ENCODE data around the gene ARHGAP19.
A peak's percentile ranks its signal among the peaks of the same experiment; 100 is the strongest.

Gene ARHGAP19, protein sequence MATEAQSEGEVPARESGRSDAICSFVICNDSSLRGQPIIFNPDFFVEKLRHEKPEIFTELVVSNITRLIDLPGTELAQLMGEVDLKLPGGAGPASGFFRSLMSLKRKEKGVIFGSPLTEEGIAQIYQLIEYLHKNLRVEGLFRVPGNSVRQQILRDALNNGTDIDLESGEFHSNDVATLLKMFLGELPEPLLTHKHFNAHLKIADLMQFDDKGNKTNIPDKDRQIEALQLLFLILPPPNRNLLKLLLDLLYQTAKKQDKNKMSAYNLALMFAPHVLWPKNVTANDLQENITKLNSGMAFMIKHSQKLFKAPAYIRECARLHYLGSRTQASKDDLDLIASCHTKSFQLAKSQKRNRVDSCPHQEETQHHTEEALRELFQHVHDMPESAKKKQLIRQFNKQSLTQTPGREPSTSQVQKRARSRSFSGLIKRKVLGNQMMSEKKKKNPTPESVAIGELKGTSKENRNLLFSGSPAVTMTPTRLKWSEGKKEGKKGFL
- 3.2 to 30.4 (median 20.2) reads per million in 17 experiments for total RNA-seq

DNA sequence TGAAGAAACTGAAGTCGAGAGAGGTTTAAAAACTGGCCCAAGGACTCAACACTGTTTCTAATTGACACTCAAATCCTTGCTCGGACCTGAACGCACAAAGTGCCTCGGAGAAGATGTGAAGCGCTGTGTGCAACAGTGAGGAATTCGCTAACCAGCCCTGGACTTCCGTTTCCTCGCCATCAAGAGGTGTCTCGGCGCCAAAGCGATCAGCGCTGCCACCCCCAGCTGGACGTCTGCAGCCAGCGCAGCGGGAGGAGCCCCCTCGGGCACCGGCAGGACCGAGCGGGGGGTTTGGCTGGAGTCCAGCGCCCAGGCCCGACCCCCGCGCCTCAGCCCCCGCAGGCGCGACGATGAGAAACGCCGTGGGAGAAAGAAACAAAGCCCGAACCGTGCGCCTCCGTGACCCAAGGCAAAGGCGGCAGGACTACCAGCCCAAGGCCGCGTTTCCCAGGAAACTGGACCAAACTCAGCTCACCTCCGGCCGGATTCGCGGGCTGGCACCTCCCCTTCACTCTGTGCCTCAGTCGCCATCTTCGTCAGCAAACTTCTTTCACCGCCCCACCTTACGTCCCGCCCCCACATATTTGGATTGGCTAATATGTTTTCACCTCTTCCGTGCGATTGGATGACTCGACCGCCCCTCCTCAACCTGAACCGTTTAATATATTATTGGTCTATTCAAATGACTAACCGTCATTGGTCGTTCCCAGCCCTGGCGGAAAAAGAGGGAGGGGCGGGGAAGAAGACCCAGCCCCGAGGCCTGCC, at the start of gene ARHGAP19:
ARHGAP19 (minus strand) TSS at position 541 of the 765 bp plus-strand sequence; CDS start at position 531, 10 bp downstream.
- peak; percentile 97 to 99 (median 98) for DNase-seq

DNA sequence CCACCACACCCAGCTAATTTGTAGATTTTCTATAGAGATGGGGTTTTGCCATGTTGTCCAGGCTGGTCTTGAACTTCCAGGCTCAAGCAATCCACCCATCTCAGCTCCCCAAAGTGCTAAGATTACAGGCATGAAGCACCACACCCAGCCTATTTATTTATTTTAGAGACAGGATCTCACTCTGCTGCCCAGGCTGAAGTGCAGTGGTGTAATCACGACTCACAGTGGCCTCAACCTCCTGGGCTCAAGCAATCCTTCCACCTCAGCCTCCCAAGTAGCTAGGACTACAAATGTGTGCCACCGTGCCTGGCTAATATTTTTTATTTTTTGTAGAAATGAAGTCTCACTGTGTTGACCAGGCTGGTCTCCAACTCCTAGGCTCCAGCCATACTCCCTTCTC, 49.0 kb upstream of the ARHGAP19 start:
- no peak for DNase-seq

- no peak for DNase-seq
These were observed 45.6 kb upstream of the ARHGAP19 start for GRCh38 chr10:97338041-97338440.

GRCh38 chr10:97336942-97337831, 44.8 kb upstream of the ARHGAP19 start:
- DNase-seq: no peak

GRCh38 chr10:97336446-97336845, 44.0 kb upstream of the ARHGAP19 start:
- no peak for DNase-seq

DNA sequence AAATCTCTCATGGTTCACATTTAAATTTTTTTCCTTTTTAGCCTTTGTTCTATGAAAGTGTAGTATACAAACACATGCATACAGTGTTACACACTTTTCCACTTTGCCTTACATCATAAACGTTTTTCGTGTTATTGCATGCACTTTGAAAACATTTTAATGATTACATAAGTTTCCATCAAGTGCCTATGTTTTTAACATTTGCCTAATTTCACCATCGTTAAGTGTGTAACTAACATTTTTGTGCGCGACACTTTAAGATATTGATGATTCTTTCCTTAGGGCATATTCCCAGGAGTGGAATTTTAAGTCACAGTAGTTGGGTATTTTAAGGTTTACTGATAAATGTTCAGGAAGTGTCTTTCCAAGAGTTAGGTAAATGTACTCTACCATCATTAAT, 43.6 kb upstream of the ARHGAP19 start:
- DNase-seq: no peak

DNA sequence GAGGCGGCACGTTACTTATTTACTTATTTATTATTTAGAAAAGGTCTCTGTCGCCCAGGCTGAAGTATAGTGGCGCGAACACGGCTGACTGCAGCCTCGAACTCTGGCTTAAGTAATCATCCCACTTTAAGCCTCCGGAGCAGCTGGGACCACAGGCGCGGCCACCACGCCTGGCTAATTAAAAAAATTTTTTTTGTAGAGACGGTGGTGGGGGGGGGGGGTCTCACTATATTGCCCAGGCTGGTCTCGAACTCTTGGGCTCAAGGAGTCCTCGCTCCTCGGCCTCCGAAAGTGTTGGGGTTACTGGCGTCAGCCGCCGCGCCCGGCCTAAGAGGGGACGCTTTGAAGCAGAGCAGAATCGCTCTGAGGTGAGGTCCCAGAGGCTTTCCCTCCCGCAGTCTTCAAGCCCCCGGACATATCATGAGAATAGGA, 42.8 kb upstream of the ARHGAP19 start:
- DNase-seq: no peak

DNA sequence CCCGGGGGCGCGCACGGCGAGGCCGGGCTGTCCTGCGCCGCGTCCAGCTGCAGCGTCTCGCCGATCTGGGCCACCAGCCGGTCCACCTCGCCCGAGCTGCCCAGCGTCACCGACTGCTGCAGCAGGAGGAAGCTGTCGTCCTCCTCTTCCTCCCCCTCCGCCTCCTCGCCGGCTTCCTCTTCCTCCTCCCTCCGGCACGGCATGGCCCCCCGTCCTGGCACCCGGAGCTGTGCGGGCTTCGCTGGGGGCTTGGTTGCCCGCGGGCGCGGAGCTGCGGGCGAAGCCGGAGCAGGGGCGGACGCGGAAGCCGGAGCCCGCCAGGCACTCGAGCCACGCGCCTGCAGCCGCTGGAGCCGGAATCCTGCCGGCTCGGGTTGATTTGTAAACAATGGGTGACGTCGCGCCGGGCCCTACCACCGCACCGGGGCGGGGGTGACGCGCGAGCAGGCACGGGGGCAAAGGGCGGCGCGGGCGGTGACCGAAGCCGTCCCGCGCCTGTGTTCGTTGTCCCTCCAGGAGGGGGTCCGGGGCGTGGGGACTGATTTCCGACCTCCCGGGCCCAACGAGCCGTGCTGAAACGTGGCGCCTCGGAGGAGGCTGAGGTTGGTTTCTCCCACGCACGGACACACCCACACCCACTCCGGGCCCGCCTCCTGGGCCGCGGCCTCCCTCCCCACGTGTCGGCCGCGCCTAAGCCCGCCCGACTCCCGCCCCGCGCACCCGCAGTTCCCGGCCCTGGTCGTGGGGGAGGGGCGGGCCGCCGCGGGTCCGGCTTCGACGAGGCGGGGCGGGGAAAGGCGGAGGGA, 42.1 kb upstream of the ARHGAP19 start, which contains the start of gene FRAT2:
FRAT2 (minus strand) TSS at position 360 of the 806 bp plus-strand sequence; CDS start at position 203, 157 bp downstream.
- DNase-seq: peak; percentile 91 to 97 (median 94)

- peak; percentile 90 to 94 (median 93) for DNase-seq
These were observed 41.3 kb upstream of the ARHGAP19 start for GRCh38 chr10:97333601-97334369.

- no peak for DNase-seq
These were observed 40.8 kb upstream of the ARHGAP19 start for GRCh38 chr10:97333351-97333600.

GRCh38 chr10:97332591-97333350, 40.3 kb upstream of the ARHGAP19 start:
- DNase-seq: peak; percentile 67 to 78 (median 76)

GRCh38 chr10:97331153-97331703, 38.8 kb upstream of the ARHGAP19 start:
- DNase-seq: no peak

DNA sequence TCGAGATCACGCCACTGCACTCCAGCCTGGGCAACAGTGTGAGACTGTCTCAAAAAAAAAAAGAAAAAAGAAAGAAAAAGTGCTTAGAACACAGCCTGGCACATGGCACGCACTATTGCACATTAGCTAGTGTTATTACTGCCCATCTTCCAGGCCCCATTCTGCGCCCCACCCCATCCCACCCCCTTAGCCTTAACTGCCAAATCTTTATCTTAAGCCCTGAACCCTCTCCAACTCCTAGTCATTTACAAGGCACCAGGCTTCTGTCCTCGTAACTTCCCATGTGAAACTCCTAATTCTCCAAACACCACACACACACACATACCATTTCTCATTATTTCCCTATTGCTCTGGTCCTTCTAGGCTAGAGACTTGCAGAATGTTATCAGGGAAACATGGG, 37.3 kb upstream of the ARHGAP19 start:
- peak in 2 of 4 experiments; percentile 35 to 51 for DNase-seq

- DNase-seq: no peak
These were observed 36.4 kb upstream of the ARHGAP19 start for GRCh38 chr10:97328646-97329453.

DNA sequence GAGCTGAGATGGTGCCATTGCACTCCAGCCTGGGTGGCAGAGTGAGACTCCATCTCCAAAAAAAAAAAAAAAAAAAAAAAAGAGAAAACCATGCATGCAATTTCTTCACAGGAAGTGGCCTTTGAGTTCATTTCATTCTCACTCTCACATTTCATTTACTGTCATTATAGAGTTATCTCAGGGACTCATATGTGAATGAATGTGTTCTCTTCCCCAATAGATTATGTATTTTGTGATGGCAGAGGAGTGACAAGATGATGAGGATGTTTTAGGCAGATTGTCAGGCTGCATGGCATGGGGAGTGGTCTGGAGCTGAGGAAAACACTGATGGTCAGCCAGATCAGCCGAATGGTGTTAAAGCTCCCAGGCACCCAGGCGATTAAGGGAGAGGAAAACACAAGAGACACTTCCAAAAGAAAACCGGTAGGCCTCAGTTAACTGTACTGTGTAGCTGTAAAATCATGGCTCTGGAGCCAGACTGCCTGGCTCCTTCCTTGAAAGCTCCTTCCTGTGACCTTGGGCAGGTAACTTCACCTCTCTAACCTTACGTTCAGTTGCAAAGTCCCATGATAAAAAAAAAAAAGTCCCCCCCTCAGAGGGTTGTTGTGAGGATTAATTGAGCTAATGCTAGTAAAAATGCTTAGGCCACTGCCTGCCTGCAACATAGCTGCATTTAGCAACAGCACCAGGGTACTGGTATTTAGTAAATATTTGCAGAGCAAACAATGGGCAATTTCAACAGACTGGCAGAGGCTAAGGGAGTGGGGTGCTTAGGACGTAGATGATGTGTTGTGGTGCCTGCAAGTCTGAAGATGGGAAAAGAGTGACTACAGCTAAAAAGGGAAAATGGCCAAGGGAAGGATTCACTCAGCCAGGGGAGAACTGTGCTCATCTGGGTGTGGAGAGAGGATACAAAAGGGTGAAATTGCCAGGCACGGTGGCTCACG, 35.2 kb upstream of the ARHGAP19 start:
- DNase-seq: no peak

GRCh38 chr10:97325754-97326153, 33.3 kb upstream of the ARHGAP19 start:
- no peak for DNase-seq

DNA sequence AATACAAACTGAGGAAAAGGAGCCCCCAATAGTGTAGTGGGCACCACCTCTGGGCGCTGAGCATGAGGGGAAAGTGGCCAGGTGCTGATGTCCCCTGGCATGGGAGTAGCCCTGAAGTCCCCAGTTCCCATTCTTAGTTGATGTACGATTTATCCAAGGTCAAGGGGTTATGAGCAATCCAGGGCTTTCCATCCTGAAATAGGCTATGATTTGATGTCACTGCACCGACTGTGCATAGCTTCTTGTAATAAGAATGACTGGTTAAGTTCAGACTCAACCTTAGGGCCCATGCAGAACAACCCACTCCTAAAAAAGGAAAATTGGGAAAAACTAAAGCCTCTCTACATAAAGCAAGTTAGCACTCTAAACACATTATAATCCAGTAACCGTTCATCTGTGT, 31.1 kb upstream of the ARHGAP19 start:
- no peak for DNase-seq

- DNase-seq: no peak
These were observed 29.4 kb upstream of the ARHGAP19 start for GRCh38 chr10:97321804-97322190.
